Kidney (tissue), 14 donors: ENCODE data around the gene LZTS2. TPM values are rescaled to one million over a fixed set of nuclear protein-coding genes. Genes with fewer than 3 reads are reported as not detected.

Source experiments
- DNase-seq, 5 donors: peaks; one replicate each; pipeline ENCODE4 v3.0.0-alpha.2; 2013 to 2020
- FAIRE-seq: peaks from 2 replicates; lab custom pipeline; 2012; peaks lifted over from hg19 to GRCh38; lab: Jason Lieb, UNC
- H3K27ac ChIP-seq, 2 donors: one replicate each; pipeline ENCODE4 v1.7.0; 2013; ENCODE audit warnings: low read depth in 2 of 2, low read length in 2 of 2, inconsistent platforms in 1 of 2
- H3K27me3 ChIP-seq: one replicate; pipeline ENCODE4 v1.7.1; 2013; ENCODE audit warnings: low read length, inconsistent platforms; ENCODE audit not compliant: control insufficient read depth, insufficient read depth
- H3K36me3 ChIP-seq, 3 donors: one replicate each; pipeline versions ENCODE4 v1.7.0 to v1.7.1; 2013; ENCODE audit warnings: low read length in 3 of 3, control low read depth in 1 of 3, inconsistent platforms in 1 of 3; ENCODE audit not compliant: insufficient read depth in 3 of 3, control insufficient read depth in 2 of 3
- H3K4me1 ChIP-seq, 3 donors: one replicate each; pipeline versions ENCODE4 v1.7.0 to v1.7.1; 2013; ENCODE audit warnings: low read length in 3 of 3, inconsistent platforms in 1 of 3, low read depth in 1 of 3; ENCODE audit not compliant: control insufficient read depth in 2 of 3, insufficient read depth in 2 of 3
- H3K4me3 ChIP-seq, 3 donors: one replicate each; pipeline versions ENCODE4 v1.7.0 to v1.8.1; 2013; ENCODE audit warnings: low read length in 3 of 3, control low read depth in 1 of 3, inconsistent platforms in 1 of 3
- H3K9ac ChIP-seq, 3 donors: one replicate each; pipeline versions ENCODE4 v1.7.0 to v1.7.1; 2013; ENCODE audit warnings: low read length in 3 of 3, control low read depth in 1 of 3, inconsistent platforms in 1 of 3
- H3K9me3 ChIP-seq, 3 donors: one replicate each; pipeline versions ENCODE4 v1.7.0 to v1.7.1; 2013; ENCODE audit warnings: low read length in 3 of 3, control low read depth in 1 of 3, inconsistent platforms in 1 of 3; ENCODE audit not compliant: control insufficient read depth in 2 of 3, insufficient read depth in 1 of 3
- intact Hi-C: fragments of 100-400 bp; cut with DNase I; formaldehyde crosslinking; loops from one replicate; pipeline ENCODE4 v1.11.1; 2022
- polyA plus RNA-seq: library from polyadenylated mRNA; stranded (reverse); fragments of 350-450 nt; fragmentation: Illumina TruSeq; extraction: RNeasy Lipid Tissue Mini Kit (QIAGEN cat#74804); gene quantifications from one replicate; pipeline ENCODE4 v1.2.3, GENCODE V29; 2014; ENCODE audit warnings: low read depth, low replicate concordance; ENCODE audit not compliant: insufficient read depth
- total RNA-seq: library from RNA; stranded (reverse); fragmentation: NEBNext Ultra II Directional; extraction: Animal tissue kit (Norgen Biotek cat#: 25700); gene quantifications from one replicate; pipeline ENCODE4 v1.2.1, GENCODE V29; 2021
- TF ChIP-seq, protein P1 (sequence below): IDR thresholded peaks from 3 replicates; pipeline ENCODE4 v1.5.1; 2012; ENCODE audit warnings: mild to moderate bottlenecking, moderate library complexity, borderline replicate concordance; ENCODE audit not compliant: insufficient read depth; ENCODE audit errors: extremely low read depth
- donor health status: control.
- donor health status: control.
- donor health status: control.
- donor health status: control.
- donor health status: control.
- donor health status: DM: yes; HTN: yes; CAD: no.
- donor health status: Normal renal cell carcinoma (clear cell type).

Gene LZTS2
- total and polyA plus RNA-seq, 2 donors from 2014 or later: 47.3 to 54.7 TPM

DNA sequence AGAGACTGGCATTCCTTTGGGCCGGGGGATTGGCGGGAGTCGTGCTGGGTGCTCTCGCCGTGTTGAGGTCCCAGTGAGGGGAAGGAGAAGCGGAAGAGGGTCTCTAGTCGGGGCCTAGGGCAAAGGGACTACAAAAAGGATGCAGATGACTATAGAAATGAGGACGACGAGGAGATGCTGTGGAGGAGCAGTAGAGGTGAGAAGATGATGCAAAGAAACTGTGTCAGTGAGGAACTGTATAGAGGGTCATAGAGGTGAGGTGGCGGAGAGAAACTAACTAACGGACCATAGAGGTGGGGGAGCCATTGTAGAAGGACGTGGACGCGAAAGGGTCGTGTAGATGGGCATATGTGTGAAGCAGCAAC, 11.9 kb upstream of the LZTS2 start:
- TF ChIP-seq, protein P1, sequence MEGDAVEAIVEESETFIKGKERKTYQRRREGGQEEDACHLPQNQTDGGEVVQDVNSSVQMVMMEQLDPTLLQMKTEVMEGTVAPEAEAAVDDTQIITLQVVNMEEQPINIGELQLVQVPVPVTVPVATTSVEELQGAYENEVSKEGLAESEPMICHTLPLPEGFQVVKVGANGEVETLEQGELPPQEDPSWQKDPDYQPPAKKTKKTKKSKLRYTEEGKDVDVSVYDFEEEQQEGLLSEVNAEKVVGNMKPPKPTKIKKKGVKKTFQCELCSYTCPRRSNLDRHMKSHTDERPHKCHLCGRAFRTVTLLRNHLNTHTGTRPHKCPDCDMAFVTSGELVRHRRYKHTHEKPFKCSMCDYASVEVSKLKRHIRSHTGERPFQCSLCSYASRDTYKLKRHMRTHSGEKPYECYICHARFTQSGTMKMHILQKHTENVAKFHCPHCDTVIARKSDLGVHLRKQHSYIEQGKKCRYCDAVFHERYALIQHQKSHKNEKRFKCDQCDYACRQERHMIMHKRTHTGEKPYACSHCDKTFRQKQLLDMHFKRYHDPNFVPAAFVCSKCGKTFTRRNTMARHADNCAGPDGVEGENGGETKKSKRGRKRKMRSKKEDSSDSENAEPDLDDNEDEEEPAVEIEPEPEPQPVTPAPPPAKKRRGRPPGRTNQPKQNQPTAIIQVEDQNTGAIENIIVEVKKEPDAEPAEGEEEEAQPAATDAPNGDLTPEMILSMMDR: no peak
- FAIRE-seq: no peak
- H3K27ac ChIP-seq: no peak overlapping the region

DNA sequence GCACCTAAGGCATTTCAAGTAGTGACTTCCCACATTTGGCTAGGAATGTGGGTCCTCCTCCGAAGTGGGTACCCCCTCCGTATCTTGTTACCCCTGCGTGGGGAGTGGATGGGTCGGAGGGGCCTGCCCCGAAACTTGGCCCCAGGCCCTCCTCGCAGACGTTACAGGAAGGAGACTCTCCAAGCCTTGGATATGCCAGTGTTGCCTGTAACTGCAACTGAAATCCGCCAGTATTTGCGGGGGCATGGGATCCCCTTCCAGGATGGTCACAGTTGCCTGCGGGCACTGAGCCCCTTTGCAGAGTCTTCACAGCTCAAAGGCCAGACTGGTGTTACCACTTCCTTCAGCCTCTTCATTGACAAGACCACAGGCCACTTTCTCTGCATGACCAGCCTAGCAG, 11.4 kb upstream of the LZTS2 start:
- peaks cover 5 to 18% (median 8%) of the 10 kb centered on the region in 3 donors for H3K36me3 ChIP-seq
- H3K4me3 ChIP-seq: peak overlapping the region; percentile 61 to 95 (median 94)
- H3K27ac ChIP-seq: no peak overlapping the region
- H3K4me1 ChIP-seq: peaks cover 4 to 21% (median 20%) of the 10 kb centered on the region in 3 donors
- no peaks in the 10 kb centered on the region for H3K27me3 ChIP-seq
- FAIRE-seq (no peak), DNase-seq (peak in 1 of 5 donors; percentile 52)
- TF ChIP-seq, protein P1: no peak
- peak overlapping the region in 1 of 3 donors; percentile 80 for H3K9ac ChIP-seq
- intact Hi-C loops: no loop called here
- no peaks in the 10 kb centered on the region for H3K9me3 ChIP-seq

More for the DNA sequence above, 11.9 kb upstream of the LZTS2 start:
- no peak for DNase-seq
- Histone ChIP-seq H3K27me3 (no peaks in the 10 kb centered on the region), H3K36me3 (peaks cover 5 to 18% (median 11%) of the 10 kb centered on the region in 3 donors), H3K4me1 (peaks cover 4 to 21% (median 20%) of the 10 kb centered on the region in 3 donors), H3K9ac (peak overlapping the region in 2 of 3 donors; percentile 37 to 80), H3K4me3 (peak overlapping the region; percentile 61 to 95 (median 94)), H3K9me3 (no peaks in the 10 kb centered on the region)
- intact Hi-C loops: no loop called here

DNA sequence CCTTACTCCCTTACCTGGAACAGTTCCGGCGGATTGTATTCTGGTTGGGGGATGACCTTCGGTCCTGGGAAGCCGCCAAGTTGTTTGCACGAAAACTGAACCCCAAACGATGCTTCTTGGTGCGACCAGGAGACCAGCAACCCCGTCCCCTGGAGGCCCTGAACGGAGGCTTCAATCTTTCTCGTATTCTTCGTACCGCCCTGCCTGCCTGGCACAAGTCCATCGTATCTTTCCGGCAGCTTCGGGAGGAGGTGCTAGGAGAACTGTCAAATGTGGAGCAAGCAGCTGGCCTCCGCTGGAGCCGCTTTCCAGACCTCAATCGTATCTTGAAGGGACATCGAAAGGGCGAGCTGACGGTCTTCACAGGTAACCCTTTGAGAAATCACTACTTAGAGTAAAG, 10.5 kb upstream of the LZTS2 start:
- Histone ChIP-seq H3K9ac (no peak overlapping the region), H3K27me3 (no peaks in the 10 kb centered on the region), H3K27ac (no peak overlapping the region), H3K9me3 (no peaks in the 10 kb centered on the region), H3K4me1 (peaks cover 4 to 21% (median 20%) of the 10 kb centered on the region in 3 donors), H3K36me3 (peaks cover 5 to 18% (median 10%) of the 10 kb centered on the region in 3 donors), H3K4me3 (no peak overlapping the region)
- intact Hi-C loops: no loop called here
- FAIRE-seq (no peak), DNase-seq (peak in 1 of 5 donors; percentile 52)
- TF ChIP-seq, protein P1: no peak
